Panc1 (cell line): ENCODE measurements around the gene ZCCHC13.

Source experiments
- POLR2AphosphoS5 ChIP-seq: IDR thresholded peaks from 2 replicates; pipeline ENCODE4 v1.6.1; 2012; ENCODE audit warnings: mild to moderate bottlenecking, low read depth, low read length, moderate library complexity
- SIN3A ChIP-seq: IDR thresholded peaks from 2 replicates; pipeline ENCODE4 v1.6.1; 2012; ENCODE audit warnings: low read depth, mild to moderate bottlenecking, low read length, moderate library complexity, borderline replicate concordance; ENCODE audit not compliant: insufficient read depth
- TCF7L2 ChIP-seq: IDR thresholded peaks from 2 replicates; pipeline ENCODE4 v1.6.1; 2011; ENCODE audit warnings: mild to moderate bottlenecking, low read depth, low read length, inconsistent platforms
- TF ChIP-seq, protein P1 (sequence below): fragments of 450-650 bp; IDR thresholded peaks from 2 replicates; pipeline ENCODE4 v1.5.1; 2017; ENCODE audit warnings: mild to moderate bottlenecking
- TF ChIP-seq, protein P2 (sequence below), 2 experiments: IDR thresholded peaks; 2 replicates each; pipeline ENCODE4 v1.6.1; 2011 to 2012; ENCODE audit warnings: low read depth in 2 of 2, control low read depth in 1 of 2, low read length in 1 of 2, mild to moderate bottlenecking in 1 of 2, moderate library complexity in 1 of 2; ENCODE audit not compliant: insufficient read depth in 1 of 2

DNA sequence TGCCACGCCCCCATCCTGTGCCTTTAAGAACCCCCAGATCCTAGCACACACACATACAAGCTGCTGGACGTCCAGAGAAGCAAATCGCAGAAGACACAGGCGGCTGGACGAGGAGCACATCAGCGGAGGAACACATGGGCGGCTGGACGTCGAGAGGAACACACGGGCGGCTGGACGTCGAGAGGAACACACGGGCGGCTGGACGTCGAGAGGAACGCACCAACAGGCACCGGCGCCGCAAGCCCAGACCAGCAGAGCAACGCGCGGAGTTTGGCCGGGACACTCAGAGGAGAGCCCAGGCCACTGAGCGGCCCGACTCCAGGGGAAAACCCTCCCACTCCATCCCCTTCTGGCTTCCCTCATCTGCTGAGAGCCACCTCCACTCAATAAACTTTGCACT, 17.2 kb downstream of the ZCCHC13 start:
- TF ChIP-seq, protein P1, sequence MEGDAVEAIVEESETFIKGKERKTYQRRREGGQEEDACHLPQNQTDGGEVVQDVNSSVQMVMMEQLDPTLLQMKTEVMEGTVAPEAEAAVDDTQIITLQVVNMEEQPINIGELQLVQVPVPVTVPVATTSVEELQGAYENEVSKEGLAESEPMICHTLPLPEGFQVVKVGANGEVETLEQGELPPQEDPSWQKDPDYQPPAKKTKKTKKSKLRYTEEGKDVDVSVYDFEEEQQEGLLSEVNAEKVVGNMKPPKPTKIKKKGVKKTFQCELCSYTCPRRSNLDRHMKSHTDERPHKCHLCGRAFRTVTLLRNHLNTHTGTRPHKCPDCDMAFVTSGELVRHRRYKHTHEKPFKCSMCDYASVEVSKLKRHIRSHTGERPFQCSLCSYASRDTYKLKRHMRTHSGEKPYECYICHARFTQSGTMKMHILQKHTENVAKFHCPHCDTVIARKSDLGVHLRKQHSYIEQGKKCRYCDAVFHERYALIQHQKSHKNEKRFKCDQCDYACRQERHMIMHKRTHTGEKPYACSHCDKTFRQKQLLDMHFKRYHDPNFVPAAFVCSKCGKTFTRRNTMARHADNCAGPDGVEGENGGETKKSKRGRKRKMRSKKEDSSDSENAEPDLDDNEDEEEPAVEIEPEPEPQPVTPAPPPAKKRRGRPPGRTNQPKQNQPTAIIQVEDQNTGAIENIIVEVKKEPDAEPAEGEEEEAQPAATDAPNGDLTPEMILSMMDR = no peak
- TF ChIP-seq POLR2AphosphoS5 (no peak), SIN3A (no peak), TCF7L2 (no peak)
- TF ChIP-seq, protein P2, sequence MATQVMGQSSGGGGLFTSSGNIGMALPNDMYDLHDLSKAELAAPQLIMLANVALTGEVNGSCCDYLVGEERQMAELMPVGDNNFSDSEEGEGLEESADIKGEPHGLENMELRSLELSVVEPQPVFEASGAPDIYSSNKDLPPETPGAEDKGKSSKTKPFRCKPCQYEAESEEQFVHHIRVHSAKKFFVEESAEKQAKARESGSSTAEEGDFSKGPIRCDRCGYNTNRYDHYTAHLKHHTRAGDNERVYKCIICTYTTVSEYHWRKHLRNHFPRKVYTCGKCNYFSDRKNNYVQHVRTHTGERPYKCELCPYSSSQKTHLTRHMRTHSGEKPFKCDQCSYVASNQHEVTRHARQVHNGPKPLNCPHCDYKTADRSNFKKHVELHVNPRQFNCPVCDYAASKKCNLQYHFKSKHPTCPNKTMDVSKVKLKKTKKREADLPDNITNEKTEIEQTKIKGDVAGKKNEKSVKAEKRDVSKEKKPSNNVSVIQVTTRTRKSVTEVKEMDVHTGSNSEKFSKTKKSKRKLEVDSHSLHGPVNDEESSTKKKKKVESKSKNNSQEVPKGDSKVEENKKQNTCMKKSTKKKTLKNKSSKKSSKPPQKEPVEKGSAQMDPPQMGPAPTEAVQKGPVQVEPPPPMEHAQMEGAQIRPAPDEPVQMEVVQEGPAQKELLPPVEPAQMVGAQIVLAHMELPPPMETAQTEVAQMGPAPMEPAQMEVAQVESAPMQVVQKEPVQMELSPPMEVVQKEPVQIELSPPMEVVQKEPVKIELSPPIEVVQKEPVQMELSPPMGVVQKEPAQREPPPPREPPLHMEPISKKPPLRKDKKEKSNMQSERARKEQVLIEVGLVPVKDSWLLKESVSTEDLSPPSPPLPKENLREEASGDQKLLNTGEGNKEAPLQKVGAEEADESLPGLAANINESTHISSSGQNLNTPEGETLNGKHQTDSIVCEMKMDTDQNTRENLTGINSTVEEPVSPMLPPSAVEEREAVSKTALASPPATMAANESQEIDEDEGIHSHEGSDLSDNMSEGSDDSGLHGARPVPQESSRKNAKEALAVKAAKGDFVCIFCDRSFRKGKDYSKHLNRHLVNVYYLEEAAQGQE (IDR thresholded peaks at IDR 0.05; ENCODE audit: insufficient read depth in 1 of 2, low read depth in 2 of 2, low read length in 1 of 2) = no peak
